Measurements from ENCODE around the gene P2RY12.

P2RY12 gene

DNA sequence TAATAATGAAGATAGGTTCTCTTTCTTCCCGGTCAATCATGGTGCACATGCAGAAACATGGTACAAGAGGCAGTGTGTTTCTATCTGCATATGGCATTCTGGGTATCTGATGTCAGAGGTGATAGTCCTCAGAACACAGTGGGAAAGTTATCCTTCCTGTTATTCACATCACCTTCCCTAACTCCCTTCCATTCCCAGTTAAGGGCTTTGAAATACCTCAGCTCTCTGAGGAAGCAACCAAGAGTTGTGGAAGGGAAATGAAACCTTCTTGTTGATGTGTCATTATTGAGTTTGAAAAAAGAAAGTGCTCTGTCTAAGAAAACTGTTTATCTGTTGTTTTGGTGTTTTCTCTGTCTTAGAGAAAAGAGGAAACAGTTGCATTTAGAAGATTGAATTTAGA is 33.3 kb downstream of the P2RY12 start:
- H3K9ac ChIP-seq, result no peak overlapping the region
- H3K27ac ChIP-seq, result no peak overlapping the region
- no peaks in the 10 kb centered on the region for H4K20me1 ChIP-seq (ENCODE audit: insufficient read depth)
- H3K36me3 ChIP-seq (ENCODE audit: insufficient read depth), result no peaks in the 10 kb centered on the region
- peaks cover 6% of the 10 kb centered on the region for H3K4me1 ChIP-seq (ENCODE audit: low read depth, poor library complexity, severe bottlenecking)
- TF ChIP-seq, protein P1, sequence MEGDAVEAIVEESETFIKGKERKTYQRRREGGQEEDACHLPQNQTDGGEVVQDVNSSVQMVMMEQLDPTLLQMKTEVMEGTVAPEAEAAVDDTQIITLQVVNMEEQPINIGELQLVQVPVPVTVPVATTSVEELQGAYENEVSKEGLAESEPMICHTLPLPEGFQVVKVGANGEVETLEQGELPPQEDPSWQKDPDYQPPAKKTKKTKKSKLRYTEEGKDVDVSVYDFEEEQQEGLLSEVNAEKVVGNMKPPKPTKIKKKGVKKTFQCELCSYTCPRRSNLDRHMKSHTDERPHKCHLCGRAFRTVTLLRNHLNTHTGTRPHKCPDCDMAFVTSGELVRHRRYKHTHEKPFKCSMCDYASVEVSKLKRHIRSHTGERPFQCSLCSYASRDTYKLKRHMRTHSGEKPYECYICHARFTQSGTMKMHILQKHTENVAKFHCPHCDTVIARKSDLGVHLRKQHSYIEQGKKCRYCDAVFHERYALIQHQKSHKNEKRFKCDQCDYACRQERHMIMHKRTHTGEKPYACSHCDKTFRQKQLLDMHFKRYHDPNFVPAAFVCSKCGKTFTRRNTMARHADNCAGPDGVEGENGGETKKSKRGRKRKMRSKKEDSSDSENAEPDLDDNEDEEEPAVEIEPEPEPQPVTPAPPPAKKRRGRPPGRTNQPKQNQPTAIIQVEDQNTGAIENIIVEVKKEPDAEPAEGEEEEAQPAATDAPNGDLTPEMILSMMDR (conservative IDR thresholded peaks at IDR 0.05; ENCODE audit: low read depth, low read length), result no peak
- H2AFZ ChIP-seq (ENCODE audit: low read depth), result no peak overlapping the region
- H3K4me3 ChIP-seq (IDR thresholded peaks at IDR 0.05; ENCODE audit: insufficient read depth, low read depth, low read length), result no peak overlapping the region
- H3K27me3 ChIP-seq (ENCODE audit: insufficient read depth, low read depth), result no peaks in the 10 kb centered on the region
- no peak overlapping the region for H3K4me2 ChIP-seq
- no peaks in the 10 kb centered on the region for H3K79me2 ChIP-seq (ENCODE audit: insufficient read depth, low read depth)

DNA sequence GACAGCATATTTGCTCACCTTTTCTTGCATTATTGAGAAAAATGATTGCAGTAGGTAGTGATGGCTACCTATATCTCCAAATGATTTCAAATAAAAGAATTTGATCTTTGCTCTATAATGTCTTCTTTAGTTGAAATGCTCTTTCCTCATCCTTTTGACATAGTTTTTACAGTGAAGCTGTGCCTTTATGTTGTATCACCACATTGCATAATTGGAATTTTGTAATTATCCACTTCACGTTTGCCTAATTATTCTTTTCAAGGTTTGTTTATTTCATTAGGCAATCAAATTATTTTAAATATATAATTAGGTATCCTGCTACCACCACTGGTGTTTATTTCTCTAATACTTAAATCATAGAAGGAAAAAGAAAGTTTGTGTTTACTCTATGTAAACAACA is 33.9 kb downstream of the P2RY12 start:
- no peak overlapping the region for H3K27ac ChIP-seq
- H3K4me1 ChIP-seq (ENCODE audit: low read depth, poor library complexity, severe bottlenecking), result peaks cover 6% of the 10 kb centered on the region
- H3K4me3 ChIP-seq (IDR thresholded peaks at IDR 0.05; ENCODE audit: insufficient read depth, low read depth, low read length), result no peak overlapping the region
- H3K36me3 ChIP-seq (ENCODE audit: insufficient read depth), result no peaks in the 10 kb centered on the region
- no peaks in the 10 kb centered on the region for H3K79me2 ChIP-seq (ENCODE audit: insufficient read depth, low read depth)
- H3K4me2 ChIP-seq, result no peak overlapping the region
- TF ChIP-seq, protein P1 (conservative IDR thresholded peaks at IDR 0.05; ENCODE audit: low read depth, low read length), result no peak
- no peaks in the 10 kb centered on the region for H3K27me3 ChIP-seq (ENCODE audit: insufficient read depth, low read depth)
- H4K20me1 ChIP-seq (ENCODE audit: insufficient read depth), result no peaks in the 10 kb centered on the region
- H2AFZ ChIP-seq (ENCODE audit: low read depth), result no peak overlapping the region
- H3K9ac ChIP-seq, result no peak overlapping the region

DNA sequence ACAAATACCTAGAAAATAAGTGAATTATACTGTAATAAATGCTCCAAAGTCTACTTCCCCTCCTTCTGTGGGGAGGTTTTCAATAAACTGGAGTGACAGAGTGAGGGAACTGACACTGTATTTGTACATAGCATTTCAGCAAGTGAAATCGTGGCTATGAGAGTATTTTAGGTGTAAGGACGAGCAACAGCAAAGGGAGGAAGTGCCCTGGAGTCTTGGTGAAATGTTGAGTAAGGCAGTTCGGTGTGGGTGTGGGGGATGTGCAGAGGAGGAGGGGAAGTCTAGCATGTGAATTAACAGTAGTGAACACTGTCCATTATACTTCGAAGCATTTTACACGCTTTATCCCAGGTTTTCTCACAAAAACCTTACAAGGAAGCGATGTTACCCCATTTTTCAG is 37.1 kb downstream of the P2RY12 start:
- H3K4me3 ChIP-seq (IDR thresholded peaks at IDR 0.05; ENCODE audit: insufficient read depth, low read depth, low read length), result no peak overlapping the region
- H3K9ac ChIP-seq, result no peak overlapping the region

DNA sequence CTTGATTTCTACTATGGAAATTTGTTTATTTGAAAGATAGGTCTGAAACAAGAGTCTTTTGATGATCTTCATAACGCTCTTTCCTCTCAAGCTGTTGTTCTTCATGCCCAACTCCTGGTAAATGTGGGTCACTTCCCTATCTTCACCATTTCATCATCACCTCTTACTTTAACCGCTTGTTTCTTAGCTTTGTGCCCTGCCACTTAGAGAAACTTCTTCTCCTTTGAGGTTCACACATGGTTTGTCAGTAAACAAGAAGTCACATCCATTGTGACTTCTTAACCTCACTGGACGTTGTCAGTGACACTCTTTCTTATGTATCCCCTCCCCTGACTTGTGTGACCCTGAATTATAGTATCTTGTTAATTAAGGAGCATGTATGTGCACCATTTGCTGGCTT is 38.3 kb downstream of the P2RY12 start:
- Histone ChIP-seq H4K20me1 (ENCODE audit: insufficient read depth) (no peaks in the 10 kb centered on the region), H3K4me2 (no peak overlapping the region), H3K27me3 (ENCODE audit: insufficient read depth, low read depth) (no peaks in the 10 kb centered on the region), H3K4me3 (IDR thresholded peaks at IDR 0.05; ENCODE audit: insufficient read depth, low read depth, low read length) (no peak overlapping the region), H3K27ac (no peak overlapping the region), H3K79me2 (ENCODE audit: insufficient read depth, low read depth) (no peaks in the 10 kb centered on the region), H3K4me1 (ENCODE audit: low read depth, poor library complexity, severe bottlenecking) (peaks cover 3% of the 10 kb centered on the region), H3K36me3 (ENCODE audit: insufficient read depth) (no peaks in the 10 kb centered on the region), H2AFZ (ENCODE audit: low read depth) (no peak overlapping the region), H3K9ac (no peak overlapping the region)
- TF ChIP-seq, protein P1 (conservative IDR thresholded peaks at IDR 0.05; ENCODE audit: low read depth, low read length), result no peak

More for the DNA sequence above, 37.1 kb downstream of the P2RY12 start:
- Histone ChIP-seq H4K20me1 (ENCODE audit: insufficient read depth) (no peaks in the 10 kb centered on the region), H2AFZ (ENCODE audit: low read depth) (no peak overlapping the region), H3K79me2 (ENCODE audit: insufficient read depth, low read depth) (no peaks in the 10 kb centered on the region), H3K27ac (no peak overlapping the region), H3K4me1 (ENCODE audit: low read depth, poor library complexity, severe bottlenecking) (peaks cover 6% of the 10 kb centered on the region), H3K36me3 (ENCODE audit: insufficient read depth) (no peaks in the 10 kb centered on the region), H3K27me3 (ENCODE audit: insufficient read depth, low read depth) (no peaks in the 10 kb centered on the region), H3K4me2 (no peak overlapping the region)
- TF ChIP-seq, protein P1 (conservative IDR thresholded peaks at IDR 0.05; ENCODE audit: low read depth, low read length), result no peak

Measured in KMS-11 (cell line).